HG03097 (cell line): ENCODE results near the gene S100A8.

Experiments
- ATAC-seq: cut with Tn5 transposase; IDR thresholded peaks from one replicate; pipeline ENCODE4 v1.9.1; 2021; ENCODE audit not compliant: unreplicated experiment, low FRiP score

The S100A8 gene

GRCh38 chr1:153393926-153394325, 3.1 kb upstream of the S100A8 start:
- ATAC-seq: no peak

GRCh38 chr1:153392822-153393221, 1.9 kb upstream of the S100A8 start:
- ATAC-seq: no peak

DNA sequence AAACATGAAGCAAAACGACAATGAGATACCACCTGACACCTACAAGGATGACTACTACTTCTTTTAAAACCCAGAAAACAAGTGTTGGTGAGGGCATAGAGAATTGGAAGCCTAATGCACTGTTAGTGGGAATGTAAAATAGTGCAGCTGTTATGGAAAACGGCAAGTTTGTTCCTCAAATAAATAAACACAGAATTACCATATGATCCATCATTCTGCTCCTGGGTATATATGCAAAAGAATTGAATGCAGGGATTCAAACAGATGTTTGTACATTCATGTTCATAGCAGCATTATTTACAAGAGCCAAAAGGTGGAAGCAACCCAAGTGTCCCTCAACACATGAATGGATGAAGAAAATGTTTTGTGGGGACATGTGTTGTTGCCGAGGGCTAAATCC, 1.4 kb upstream of the S100A8 start:
- no peak for ATAC-seq

DNA sequence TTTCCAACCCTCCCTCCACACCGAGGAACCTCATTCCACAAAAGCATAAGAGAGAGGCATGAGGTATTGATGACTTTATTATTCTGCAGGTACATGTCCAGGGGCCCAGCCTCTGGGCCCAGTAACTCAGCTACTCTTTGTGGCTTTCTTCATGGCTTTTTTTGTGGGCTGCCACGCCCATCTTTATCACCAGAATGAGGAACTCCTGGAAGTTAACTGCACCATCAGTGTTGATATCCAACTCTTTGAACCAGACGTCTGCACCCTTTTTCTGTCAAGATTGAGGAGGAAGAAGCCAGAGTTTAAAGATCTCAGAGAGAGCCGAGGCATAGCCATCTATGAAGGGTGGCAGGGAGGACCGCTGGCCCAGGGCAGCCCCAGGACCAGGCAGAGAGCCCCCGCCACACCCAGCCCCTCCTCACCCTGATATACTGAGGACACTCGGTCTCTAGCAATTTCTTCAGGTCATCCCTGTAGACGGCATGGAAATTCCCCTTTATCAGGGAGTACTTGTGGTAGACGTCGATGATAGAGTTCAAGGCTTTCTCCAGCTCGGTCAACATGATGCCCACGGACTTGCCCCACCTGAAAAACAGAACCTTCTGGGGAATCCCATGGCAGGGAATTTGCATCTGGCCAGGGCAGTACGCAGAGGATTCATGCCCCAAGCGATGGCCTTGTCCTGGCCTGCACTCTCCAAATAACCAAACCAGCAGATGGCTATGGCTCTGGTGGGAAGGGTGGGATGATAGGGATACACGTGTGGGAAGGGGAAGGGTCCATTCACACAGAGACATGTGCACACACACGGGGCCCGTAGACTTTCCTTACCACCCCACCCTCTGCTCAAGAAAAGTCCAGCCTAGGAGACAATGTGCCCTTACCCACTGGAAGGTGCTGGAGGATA, 647 bp downstream of the S100A8 start:
- no peak for ATAC-seq

- ATAC-seq: no peak
Measured at GRCh38 chr1:153389401-153389800, 1.5 kb downstream of the S100A8 start.

DNA sequence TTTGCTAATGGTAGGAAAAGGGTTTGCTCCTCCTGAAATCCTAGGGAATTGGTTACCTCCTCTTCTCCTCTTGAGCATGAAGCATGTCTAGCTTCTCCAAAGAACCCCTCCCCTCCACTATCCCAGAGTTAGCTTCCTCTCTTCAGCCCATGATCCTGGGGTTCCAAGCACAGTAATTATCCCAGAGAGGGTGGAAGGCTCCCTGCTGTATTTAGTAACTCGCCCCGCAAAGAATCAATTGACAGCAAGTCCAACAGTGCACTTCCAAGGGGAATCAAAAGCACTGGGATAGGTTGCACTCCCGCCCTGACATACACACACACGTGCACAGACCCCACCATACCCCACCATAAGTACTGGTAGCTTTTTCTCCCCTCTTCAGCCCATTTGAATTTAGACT, 3.1 kb downstream of the S100A8 start:
- ATAC-seq: no peak

DNA sequence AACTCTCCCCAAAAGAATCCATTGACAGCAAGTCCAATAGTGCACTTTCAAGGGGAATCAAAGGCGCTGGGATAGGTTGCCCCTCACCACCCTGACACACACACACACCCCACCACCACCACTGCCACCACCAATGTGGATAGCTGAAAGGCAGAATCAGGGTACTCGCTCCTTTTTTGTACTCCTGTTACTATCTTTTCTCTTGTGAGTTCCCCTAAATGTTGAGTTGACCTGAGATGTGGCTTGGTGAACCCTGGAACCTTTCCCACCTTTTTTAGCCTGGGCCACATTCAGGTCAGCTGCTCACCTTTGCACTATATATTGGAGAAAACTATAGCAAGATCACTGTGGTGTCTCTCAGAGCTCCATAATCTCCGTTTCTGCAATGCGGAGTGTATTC, 3.9 kb downstream of the S100A8 start:
- ATAC-seq: no peak

DNA sequence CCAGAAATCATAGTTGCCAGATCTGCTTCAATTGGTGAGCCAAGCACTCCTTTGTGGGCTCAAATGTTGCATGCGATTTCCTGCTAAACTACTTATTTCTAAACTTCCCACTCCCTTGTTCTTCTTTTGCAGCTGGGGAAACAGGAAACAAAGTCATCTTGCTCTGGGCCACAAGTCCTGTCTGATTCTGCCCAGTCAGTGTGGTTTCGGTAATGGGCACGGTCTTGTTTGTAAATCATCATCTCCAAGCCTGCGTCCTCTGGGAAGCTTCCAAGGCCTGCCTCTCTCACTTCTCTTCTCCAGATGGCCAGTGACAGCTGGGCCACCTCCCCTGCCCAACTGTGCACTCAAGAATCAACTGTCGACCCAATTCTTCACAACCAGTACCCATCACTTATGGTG, 4.4 kb downstream of the S100A8 start:
- ATAC-seq: no peak

GRCh38 chr1:153384958-153385580, 5.8 kb downstream of the S100A8 start:
- ATAC-seq: no peak

DNA sequence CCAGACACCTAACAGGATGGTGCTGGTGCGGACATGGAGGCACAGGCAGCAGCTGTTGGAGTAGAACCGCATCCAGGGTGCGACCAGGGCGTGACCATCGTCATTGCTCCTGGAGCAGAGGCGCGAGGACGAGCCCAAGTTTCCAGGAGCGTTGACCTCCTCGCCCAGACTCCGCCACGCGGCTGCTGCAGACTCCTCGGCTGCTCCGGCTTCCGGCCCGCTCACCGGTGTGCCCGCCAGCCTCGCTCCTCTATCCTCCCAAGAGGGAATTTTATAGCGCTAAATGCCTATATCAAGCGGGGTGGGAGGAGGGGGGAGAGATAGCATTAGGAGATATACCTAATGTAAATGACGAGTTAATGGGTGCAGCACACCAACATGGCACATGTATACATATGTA, 10.2 kb downstream of the S100A8 start:
- no peak for ATAC-seq

GRCh38 chr1:153379591-153379990, 11.3 kb downstream of the S100A8 start:
- no peak for ATAC-seq

DNA sequence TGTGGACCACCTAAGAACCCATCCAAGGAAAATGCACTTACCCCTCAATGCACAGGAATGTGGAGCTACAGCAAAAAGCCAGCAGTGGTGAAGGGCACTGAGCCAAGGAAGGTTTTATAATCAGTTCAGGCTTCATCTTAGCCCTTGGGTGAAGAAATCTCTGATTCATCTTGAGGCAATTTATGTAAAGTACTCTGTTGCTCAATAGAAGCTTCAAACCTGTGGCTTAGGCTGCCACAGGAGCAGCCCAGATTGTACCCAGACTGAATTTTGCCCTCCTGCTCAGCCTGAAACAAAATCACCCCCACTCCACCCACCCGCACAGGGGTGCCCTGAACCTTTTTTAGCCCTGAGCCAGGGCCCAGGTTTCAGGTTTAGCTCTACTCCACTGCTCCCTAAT, 15.4 kb downstream of the S100A8 start, which contains the start of gene S100A12:
S100A12 (minus strand) TSS at position 111 of the 400 bp plus-strand sequence. CDS start 1,029 bp downstream, outside the sequence.
- no peak for ATAC-seq

GRCh38 chr1:153374071-153374470, 16.8 kb downstream of the S100A8 start:
- ATAC-seq: no peak

DNA sequence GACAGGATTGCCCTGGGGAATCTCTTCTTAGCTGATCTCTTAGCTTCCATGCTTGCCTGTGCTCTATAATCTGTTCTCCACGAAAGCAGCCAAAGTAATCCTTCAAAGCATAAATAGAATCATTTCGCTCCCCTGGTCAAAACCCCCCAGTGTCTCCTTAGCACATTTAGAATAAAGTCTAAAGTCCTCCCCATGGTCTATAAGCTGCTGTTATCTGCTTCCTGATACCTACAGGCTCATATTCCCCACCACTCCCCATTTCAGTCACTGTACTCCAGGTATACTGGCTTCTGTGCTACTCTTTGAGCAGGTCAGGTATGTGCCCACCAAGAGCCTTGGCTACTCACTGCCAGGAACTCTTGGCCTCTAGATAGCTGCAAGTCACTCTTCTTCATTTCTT, 18.3 kb downstream of the S100A8 start:
- no peak for ATAC-seq

- no peak for ATAC-seq
Measured at GRCh38 chr1:153371231-153371630, 19.6 kb downstream of the S100A8 start.

- ATAC-seq: no peak
Measured at GRCh38 chr1:153370146-153370545, 20.7 kb downstream of the S100A8 start.

DNA sequence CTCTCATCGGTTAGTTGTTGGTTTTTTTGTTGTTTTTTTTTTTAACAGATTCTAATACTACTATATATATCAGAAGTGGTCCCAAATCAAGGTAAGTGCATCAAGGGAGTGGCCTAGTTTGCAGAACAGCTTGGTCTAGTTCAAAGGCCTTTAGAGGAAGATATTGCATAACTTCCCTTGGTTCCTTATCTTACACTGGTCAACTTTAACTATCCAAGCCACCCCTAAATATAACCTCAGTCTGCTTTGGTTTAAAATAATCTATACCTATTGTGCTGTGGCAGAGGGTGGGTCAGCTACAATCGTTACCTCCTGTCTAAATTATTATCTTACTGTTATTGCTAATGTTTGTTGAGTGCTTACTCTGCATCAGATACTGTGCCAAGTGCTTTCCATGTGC, 22.4 kb downstream of the S100A8 start:
- ATAC-seq: no peak

DNA sequence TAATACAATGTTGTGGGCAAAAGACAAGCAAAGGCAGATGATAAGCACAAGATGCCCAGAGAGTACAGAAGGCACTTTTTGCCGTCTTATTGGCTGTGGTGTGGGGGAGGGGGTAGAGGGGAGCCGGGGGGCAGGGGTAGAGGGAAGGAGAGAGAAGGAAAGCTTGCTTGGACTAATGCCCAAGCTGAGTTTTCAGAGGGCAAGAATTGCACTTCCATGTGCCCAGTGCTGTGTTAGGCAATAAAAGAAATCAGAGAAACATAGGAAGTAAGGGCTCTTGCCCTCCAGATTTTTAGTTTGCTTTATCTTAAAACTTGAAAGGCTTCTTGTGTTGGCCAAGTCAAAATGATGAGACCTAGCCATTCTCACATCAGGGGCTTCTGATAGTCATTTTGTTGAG, 23.8 kb downstream of the S100A8 start:
- ATAC-seq: no peak

- no peak for ATAC-seq
Measured at GRCh38 chr1:153366261-153366660, 24.6 kb downstream of the S100A8 start.

- ATAC-seq: no peak
Measured at GRCh38 chr1:153365696-153366095, 25.2 kb downstream of the S100A8 start.

GRCh38 chr1:153364766-153365666, 25.9 kb downstream of the S100A8 start:
- ATAC-seq: no peak
